ENCODE data around the gene PRR30. TPM values are rescaled to one million over a fixed set of nuclear protein-coding genes. Genes with fewer than 3 reads are reported as not detected.

The PRR30 gene
- total RNA-seq = not detected

DNA sequence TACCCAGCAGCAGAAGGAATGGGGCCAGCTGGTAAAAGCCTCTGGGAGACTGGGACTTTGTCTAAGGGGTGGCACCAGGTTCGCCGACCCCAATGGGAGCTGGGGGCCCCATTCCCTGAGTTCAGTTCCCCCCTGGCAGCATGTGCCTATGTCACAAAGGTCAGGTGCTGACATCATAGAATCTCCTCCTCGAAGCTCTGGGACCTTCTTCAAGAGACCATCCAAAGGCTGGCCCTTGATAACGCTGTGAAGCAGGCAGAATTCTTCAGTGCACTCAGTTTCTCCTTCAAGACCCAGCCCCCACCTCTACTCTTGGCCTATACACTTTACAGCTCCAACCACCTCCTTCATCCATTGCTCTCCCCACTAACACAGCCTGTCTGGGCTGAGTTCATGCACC, at the start of gene PRR30:
TSS of gene PRR30 (minus strand) at position 101 of the 400 bp plus-strand sequence. CDS start 1,081 bp downstream, outside the sequence.
- ATAC-seq (ENCODE audit: insufficient number of reproducible peaks, low FRiP score, low read depth) (no peak), DNase-seq (ENCODE audit: low spot score) (no peak)
- Histone ChIP-seq H3K9me3 (no peaks in the 10 kb centered on the region), H3K4me3 (no peak within 1 kb of the TSS), H3K36me3 (no peaks in the 10 kb centered on the region), H3K27me3 (replicated peaks; ENCODE audit: insufficient read depth) (no peaks in the 10 kb centered on the region), H3K4me1 (ENCODE audit: control insufficient read depth in 1 of 2, low read depth in 2 of 2) (no peaks in the 10 kb centered on the region), H3K27ac (no peak within 1 kb of the TSS)
- TF ChIP-seq, protein P1, sequence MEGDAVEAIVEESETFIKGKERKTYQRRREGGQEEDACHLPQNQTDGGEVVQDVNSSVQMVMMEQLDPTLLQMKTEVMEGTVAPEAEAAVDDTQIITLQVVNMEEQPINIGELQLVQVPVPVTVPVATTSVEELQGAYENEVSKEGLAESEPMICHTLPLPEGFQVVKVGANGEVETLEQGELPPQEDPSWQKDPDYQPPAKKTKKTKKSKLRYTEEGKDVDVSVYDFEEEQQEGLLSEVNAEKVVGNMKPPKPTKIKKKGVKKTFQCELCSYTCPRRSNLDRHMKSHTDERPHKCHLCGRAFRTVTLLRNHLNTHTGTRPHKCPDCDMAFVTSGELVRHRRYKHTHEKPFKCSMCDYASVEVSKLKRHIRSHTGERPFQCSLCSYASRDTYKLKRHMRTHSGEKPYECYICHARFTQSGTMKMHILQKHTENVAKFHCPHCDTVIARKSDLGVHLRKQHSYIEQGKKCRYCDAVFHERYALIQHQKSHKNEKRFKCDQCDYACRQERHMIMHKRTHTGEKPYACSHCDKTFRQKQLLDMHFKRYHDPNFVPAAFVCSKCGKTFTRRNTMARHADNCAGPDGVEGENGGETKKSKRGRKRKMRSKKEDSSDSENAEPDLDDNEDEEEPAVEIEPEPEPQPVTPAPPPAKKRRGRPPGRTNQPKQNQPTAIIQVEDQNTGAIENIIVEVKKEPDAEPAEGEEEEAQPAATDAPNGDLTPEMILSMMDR (IDR thresholded peaks at IDR 0.05) = no peak

DNA sequence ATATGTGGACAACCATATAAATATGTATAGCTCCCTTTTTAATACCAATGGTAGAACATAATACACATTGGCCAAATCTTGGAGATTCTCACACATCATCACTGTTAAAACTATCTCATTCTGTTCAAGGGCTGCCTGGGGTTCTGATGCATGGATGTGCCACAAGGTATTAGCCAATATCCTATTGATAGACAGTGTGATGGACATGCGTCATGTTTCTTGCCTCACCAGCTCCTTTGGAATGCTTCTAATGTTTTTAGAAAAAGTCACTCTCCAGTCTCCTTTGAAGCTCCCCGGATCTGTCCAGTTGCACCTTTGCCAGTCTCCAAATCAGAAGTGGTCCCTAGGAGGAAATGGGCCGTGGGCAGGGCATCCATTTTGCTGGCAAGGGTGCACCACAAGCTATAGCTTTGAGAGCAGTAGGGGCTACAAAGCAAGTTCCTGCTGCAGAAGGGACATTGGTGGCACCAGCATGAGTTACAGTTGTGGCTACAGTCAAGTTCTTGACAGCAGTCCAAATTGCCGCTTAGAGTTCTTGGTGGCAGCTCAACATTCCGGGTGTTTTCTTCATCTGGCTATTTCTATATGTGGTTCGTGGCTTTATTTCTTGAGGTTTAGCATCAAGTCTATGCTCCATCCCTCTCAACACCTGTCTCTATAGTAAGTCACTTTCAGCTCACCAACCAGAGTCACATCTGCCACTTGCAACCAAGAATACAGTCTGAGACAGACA, 47.6 kb upstream of the PRR30 start:
- H3K9me3 ChIP-seq = no peaks in the 10 kb centered on the region
- H3K4me1 ChIP-seq (ENCODE audit: control insufficient read depth in 1 of 2, low read depth in 2 of 2) = peaks cover 13 to 22% of the 10 kb centered on the region in 2 donors
- DNase-seq (ENCODE audit: low spot score) (no peak), ATAC-seq (ENCODE audit: insufficient number of reproducible peaks, low FRiP score, low read depth) (no peak)
- H3K27ac ChIP-seq = peak overlapping the region in 1 of 2 donors; percentile 65
- H3K27me3 ChIP-seq (replicated peaks; ENCODE audit: insufficient read depth) = no peaks in the 10 kb centered on the region
- no peak overlapping the region for H3K4me3 ChIP-seq
- no peaks in the 10 kb centered on the region for H3K36me3 ChIP-seq
- TF ChIP-seq, protein P1 (IDR thresholded peaks at IDR 0.05) = no peak

DNA sequence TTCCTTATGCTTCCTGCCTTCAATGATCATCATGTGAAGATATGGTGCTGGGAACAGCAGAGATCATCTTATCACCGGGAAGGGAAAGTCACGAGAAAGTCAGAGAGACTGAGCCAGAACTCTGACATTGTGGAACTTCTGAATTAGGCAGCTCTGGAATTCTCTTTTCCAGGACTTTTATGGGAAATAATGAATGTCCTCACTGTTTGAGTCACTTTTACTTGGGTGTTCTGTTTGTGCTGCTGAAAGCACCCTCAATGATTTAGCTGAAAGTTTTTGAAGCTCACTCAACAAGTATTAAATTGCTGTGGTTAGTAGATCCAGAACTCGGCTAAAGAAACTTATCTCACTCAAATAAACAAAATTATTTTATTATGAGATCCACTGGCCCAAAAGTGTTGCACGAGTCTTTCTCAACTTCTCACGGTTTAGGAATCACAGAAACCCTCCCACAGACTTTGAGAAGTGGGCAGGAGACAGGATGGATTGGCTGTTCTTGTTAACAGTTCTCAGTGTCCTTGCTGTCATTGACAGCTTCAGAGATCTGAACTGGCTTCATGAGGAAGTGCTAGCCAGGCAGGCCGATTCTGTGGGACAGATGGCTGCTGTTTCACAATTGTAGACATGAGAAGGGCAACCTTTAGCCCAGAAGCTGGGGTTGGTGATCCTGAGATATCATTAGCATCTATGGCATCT, 46.3 kb upstream of the PRR30 start:
- Histone ChIP-seq H3K4me3 (no peak overlapping the region), H3K4me1 (ENCODE audit: control insufficient read depth in 1 of 2, low read depth in 2 of 2) (peaks cover 13 to 22% of the 10 kb centered on the region in 2 donors), H3K36me3 (no peaks in the 10 kb centered on the region), H3K9me3 (no peaks in the 10 kb centered on the region), H3K27me3 (replicated peaks; ENCODE audit: insufficient read depth) (no peaks in the 10 kb centered on the region), H3K27ac (peak overlapping the region; percentile 65 to 69)
- DNase-seq (ENCODE audit: low spot score) (no peak), ATAC-seq (ENCODE audit: insufficient number of reproducible peaks, low FRiP score, low read depth) (peak; percentile 49)
- TF ChIP-seq, protein P1 (IDR thresholded peaks at IDR 0.05) = no peak

DNA sequence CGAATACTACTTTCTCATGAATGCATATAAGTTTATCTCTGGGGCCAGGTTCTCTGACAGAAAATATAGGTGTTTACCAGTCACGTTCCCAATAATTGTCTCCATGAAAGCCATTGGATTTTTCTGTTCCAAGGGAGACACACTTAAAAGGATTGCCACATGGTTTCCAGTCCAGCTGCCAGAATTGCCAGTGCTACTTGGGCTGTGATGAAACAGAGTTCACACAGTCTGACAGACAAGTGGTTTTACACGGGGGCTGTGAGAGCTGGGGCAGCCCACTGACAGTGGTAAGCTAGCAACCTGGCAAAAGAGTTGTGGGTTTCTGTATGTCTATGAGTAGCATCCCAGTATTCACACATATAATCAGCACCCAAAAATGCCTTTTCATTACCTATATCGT, 44.9 kb upstream of the PRR30 start:
- no peak for ATAC-seq (ENCODE audit: insufficient number of reproducible peaks, low FRiP score, low read depth)
- TF ChIP-seq, protein P1 (IDR thresholded peaks at IDR 0.05) = no peak
- no peak for DNase-seq (ENCODE audit: low spot score)

DNA sequence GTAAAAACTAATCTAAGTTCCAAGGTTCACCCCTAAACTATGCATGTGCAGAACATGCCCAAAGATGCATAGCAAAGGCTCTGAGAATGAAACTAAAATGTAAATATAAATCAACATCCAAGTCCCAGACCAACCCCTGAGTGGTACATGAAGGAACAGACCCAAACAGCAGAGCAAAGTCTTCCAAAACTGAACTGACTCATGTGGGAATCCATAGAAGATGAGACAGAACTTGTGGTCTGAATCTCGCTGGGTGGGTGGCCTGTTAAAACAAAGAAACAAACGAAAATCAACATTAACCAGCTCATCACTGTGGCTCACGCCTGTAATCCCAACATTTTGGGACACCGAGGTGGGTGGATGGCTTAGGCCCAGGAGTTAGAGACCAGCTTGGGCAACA, 43.1 kb upstream of the PRR30 start:
- no peaks in the 10 kb centered on the region for H3K36me3 ChIP-seq

More for the DNA sequence above, 44.9 kb upstream of the PRR30 start:
- H3K36me3 ChIP-seq = no peaks in the 10 kb centered on the region
- H3K4me3 ChIP-seq = no peak overlapping the region
- H3K9me3 ChIP-seq = no peaks in the 10 kb centered on the region
- no peaks in the 10 kb centered on the region for H3K27me3 ChIP-seq (replicated peaks; ENCODE audit: insufficient read depth)
- H3K27ac ChIP-seq = peak overlapping the region in 1 of 2 donors; percentile 65
- peaks cover 13 to 22% of the 10 kb centered on the region in 2 donors for H3K4me1 ChIP-seq (ENCODE audit: control insufficient read depth in 1 of 2, low read depth in 2 of 2)

More for the DNA sequence above, 43.1 kb upstream of the PRR30 start:
- TF ChIP-seq, protein P1 (IDR thresholded peaks at IDR 0.05) = no peak
- H3K27me3 ChIP-seq (replicated peaks; ENCODE audit: insufficient read depth) = no peaks in the 10 kb centered on the region
- DNase-seq (ENCODE audit: low spot score) = no peak
- H3K4me3 ChIP-seq = no peak overlapping the region
- H3K27ac ChIP-seq = no peak overlapping the region
- peaks cover 13 to 22% of the 10 kb centered on the region in 2 donors for H3K4me1 ChIP-seq (ENCODE audit: control insufficient read depth in 1 of 2, low read depth in 2 of 2)
- ATAC-seq (ENCODE audit: insufficient number of reproducible peaks, low FRiP score, low read depth) = no peak
- H3K9me3 ChIP-seq = no peaks in the 10 kb centered on the region

All from thoracic aorta (tissue), 2 donors.